Testis (tissue), 2 donors: Measurements from ENCODE around the gene PTPRG.

Source experiments
- CTCF ChIP-seq, 3 experiments: fragments of 450-650 bp in 2 of 3; fragments of 200-600 bp in 1 of 3; sonication (generic) in 1 of 3; IDR thresholded peaks; one replicate each; pipeline ENCODE4 v1.5.1; 2016 to 2019; ENCODE audit warnings: antibody characterized with exemption in 3 of 3, mild to moderate bottlenecking in 2 of 3, moderate library complexity in 1 of 3
- POLR2A ChIP-seq: fragments of 450-650 bp; IDR thresholded peaks from one replicate; pipeline ENCODE4 v1.6.1; 2017; ENCODE audit warnings: antibody characterized with exemption, mild to moderate bottlenecking, moderate library complexity

- TF ChIP-seq CTCF (IDR thresholded peaks at IDR 0.05) (no peak), POLR2A (no peak)
Observed at GRCh38 chr3:61570813-61571212, 9.4 kb downstream of the PTPRG start.
